HG03575 (cell line): Measurements from ENCODE around the gene HEMK1.

Source experiments
- ATAC-seq: cut with Tn5 transposase; IDR thresholded peaks from one replicate; pipeline ENCODE4 v1.9.1; 2021; ENCODE audit not compliant: unreplicated experiment, insufficient number of reproducible peaks, low FRiP score; ENCODE audit errors: extremely low read depth

HEMK1 gene

DNA sequence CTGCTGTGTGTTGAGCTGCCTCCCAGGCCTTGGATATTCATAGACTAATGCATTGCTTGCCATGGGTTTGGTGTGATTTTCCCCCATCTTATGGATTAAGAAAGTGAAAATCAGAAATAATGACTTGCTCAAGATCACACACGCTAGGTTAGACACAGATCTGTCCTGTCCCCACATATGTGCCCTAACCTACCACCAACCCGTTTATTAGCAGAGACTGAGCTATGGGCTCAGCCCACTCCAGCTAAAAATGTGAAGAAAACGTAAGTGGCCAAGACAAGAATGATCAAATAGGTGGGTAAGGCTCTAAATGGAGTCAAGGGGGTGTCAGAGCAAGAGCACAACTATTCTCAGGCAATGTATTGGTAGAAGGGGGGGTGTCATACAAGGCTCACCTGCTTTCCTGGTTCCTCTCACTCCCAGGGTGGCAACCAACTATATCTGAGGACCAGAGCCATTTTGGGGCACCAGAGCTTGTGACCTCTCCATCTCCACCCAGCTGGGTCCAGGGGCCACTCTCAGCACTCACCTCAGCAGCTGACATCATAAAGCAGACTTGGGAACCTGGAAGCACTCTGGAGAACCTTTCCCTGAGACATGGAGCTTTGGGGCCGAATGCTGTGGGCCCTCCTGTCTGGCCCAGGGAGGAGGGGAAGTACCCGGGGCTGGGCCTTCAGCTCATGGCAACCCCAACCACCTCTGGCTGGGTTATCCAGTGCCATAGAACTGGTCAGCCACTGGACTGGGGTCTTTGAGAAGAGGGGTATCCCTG lies 1.4 kb downstream of the HEMK1 start:
- no peak for ATAC-seq

GRCh38 chr3:50571486-50571885 lies 2.2 kb downstream of the HEMK1 start:
- no peak for ATAC-seq

- ATAC-seq, result no peak
Observed at GRCh38 chr3:50572158-50572557, 2.8 kb downstream of the HEMK1 start.

DNA sequence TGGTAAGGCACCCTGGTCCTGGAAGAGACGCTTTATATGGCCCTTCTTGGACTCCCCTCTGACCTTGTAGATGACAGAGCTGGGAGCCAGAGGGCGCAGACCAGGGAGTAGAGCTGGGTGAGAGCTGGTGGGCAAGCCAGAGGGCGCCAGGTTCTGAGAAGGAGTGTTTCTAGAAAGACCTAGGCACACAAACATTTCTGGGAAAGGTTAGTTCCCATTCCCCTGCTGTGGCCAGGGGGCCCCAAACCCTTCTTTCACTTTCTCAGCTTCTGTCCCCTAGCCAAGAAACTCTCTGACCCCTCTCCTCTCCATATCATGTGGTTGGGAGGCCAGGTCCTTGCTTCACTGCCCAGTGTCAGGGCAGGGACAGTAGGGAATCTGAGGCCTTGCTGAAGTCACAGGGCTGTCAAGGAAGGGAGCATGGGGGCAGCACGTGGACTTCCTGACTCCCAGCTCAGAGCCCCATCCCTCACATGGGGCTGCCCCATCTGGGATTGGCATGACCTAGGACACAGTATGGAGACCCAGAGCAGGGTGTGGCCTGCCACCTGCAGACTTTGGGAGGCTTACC lies 3.6 kb downstream of the HEMK1 start:
- no peak for ATAC-seq

DNA sequence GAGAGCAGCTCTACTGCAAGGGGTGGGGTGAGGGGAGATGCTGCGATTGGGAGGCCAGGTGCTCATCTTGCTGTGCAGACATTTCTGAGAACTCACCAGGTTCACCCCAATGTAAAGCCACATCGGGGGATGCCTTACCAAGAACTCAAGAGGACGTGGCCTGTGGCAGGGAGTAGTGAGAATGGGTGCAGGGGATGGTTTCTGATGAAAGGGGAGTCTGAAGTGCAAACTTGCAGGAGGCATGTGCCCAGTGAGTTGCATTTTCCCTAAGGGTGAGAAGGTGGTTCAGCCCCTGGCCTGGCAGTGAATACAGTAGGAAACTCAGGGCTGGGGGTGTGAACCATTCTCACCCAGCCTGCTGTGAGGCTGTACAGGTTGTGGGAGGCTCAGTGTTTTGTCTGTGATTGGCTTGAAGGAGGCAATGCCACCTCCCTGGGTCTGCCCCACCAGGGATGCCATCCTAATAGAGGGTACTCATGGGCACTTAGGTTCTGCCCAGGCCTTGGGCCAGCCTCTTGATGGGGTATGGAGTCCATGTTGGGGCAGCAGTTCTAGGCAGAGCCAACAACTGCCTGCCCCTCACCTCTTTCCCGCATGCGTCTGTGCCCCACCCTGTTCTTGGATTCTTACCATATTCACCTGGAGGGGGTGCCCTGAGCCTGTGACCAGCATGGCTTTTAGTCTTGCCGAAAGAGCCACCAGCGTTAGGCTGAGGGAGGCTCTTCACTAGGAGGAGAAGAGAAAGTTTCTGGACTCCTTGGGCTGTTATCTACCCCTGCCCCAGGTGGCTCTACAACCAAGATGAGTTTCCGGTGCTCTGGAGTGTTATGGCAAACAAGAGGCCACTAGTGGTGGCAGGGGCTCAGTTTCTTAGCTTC lies 4.5 kb downstream of the HEMK1 start:
- ATAC-seq, result no peak

DNA sequence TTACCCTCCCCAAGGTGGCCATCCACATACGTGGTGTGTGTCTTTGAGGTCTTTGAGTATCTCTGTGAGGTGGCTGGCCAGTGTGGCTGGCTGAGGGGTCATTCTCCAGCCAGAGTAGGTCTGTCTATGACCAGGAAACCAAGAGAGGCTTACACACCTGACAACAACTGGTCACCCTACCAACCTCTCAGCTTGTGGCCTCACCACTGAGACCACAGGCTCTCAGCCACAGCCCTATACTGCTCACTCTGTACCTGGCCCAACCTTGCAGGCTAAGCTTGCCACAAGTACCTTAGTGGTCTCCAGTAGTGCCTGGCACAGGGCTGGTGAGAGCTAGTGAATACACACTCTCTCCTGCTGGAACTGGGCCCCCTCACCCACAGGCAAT lies 5.1 kb downstream of the HEMK1 start:
- no peak for ATAC-seq

- no peak for ATAC-seq
Observed at GRCh38 chr3:50575372-50575771, 6.0 kb downstream of the HEMK1 start.

GRCh38 chr3:50577348-50577747 lies 8.0 kb downstream of the HEMK1 start:
- no peak for ATAC-seq

DNA sequence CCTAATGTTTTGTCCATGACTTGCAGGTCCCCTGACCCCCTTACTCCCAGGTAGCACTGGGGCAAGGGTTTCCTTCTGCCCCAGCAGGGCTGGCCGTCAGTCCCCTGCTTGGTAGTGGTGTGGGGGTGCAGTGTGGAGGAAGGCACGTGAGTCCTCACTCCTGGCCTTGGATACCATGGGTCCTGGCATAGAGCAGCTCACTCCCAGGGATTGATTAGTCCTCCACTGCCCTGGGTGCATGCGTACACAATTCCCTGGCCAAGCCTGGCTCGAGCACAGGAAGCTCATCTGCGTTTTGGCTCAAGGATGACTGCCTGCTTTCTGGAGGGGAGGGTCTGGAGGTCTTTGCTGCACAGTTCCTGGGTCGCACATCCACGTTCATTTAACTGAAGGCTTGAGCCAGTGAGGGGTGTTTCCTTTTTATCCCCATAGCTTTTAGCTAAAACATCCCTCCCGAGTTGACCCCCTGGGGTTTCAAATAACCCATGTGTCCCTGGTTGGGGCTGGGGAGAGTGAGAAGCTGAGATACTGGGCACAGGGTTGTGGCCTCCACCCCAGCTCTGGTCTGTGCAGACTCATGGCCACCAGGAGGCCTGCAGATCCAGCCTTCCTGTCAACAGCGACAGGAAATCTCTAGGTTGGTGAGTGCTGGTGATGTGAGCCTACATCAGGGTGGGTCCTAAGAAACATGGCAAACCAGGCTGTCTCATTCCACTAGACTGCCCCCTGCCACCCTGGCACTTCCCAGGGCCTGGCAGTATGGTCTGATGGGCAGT lies 11.5 kb downstream of the HEMK1 start:
- no peak for ATAC-seq

DNA sequence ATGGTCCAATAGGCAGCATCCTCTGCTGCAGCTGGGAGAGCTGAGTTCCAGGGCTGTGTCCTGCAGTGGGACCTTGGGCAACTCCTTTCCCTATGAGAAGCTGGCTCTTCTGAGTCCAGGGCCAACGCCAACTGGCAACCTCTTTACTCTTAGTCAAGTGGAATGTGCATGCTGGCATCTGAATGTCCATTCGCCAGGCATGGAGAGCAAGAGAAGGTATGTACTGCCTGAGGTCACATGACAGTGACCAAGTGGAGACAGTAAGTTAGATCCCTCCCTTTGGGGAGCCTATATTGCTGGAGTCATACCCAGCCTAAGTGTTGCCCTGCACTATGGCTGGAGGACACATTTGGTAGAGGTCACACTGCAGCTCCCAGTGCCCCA lies 12.1 kb downstream of the HEMK1 start:
- no peak for ATAC-seq

GRCh38 chr3:50582083-50582482 lies 12.8 kb downstream of the HEMK1 start:
- ATAC-seq, result no peak

DNA sequence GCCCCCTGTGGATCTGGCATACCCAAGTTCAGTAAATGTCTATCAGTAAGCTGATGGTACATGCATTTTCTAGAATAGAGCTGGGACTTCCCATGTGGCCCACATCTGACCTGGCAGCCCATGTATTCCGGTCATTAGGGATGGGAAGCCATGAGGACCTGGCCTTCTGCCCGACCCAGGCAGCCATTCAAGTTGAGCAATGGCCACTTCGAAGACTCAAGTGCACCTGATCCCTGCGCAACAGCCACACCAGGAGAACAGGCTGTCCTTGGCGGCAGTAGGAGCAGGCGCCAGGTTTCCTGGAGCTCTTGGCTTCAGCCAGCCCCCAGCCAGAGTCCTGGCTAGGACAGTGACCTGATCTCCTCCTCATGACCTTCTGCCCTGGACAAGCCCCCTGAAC lies 14.6 kb downstream of the HEMK1 start:
- ATAC-seq, result no peak

GRCh38 chr3:50584391-50584790 lies 15.1 kb downstream of the HEMK1 start:
- no peak for ATAC-seq

DNA sequence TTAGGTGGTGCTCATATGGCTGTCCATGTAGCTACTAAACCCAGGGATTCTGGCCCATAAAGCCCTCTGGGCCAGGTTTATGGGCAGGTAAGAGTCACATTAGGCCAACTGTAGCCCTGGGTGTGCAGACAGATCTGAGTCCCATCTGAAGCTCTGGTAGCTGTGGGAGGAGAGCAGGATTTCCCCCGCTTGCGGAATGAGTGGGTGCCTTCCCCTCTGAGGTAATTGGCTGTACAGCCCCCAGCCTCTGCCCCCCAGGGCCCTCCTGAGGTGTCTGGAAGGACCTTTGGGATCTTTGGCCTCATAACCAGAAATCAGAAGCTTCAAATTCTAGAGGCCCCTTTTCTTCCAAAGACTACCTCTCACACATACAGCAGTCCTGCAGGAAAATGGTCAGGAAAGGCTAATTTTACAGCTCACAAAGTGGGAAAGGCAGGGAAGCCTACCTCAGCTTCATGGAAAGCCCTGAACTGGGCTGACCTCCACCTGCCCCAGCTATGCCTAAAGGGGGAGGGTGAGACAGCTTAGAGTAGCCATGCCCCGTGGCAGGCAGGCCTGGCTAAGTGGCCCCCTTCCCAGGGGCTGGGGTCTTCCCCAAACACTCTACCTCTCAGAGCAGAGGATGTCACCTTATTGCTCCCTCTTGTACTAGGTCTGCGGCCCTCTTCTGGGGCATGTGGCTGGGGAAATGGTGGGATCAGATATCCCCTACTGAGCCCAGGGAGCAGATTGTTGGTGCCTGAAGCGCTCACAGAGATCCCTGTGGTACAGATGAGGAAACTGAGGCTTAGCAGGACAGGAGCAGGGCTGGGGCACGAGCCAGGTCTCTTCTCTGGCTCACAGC lies 16.8 kb downstream of the HEMK1 start:
- ATAC-seq, result no peak

- no peak for ATAC-seq
Observed at GRCh38 chr3:50586763-50587070, 17.4 kb downstream of the HEMK1 start.

- no peak for ATAC-seq
Observed at GRCh38 chr3:50587373-50587772, 18.1 kb downstream of the HEMK1 start.

GRCh38 chr3:50587806-50588758 lies 18.8 kb downstream of the HEMK1 start:
- ATAC-seq, result no peak
